Measurements from ENCODE around the gene SLC22A1.

Gene SLC22A1

GRCh38 chr6:160117137-160117536 lies 4.5 kb upstream of the SLC22A1 start:
- Histone ChIP-seq H3K9me3 (ENCODE audit: control insufficient read depth, low read length) (no peaks in the 10 kb centered on the region), H3K79me2 (no peaks in the 10 kb centered on the region), H2AFZ (no peak overlapping the region), H3K9ac (no peak overlapping the region), H3K36me3 (ENCODE audit: control insufficient read depth, insufficient read depth, low read length) (no peaks in the 10 kb centered on the region), H3K27me3 (ENCODE audit: control insufficient read depth, insufficient read depth, low read length) (no peaks in the 10 kb centered on the region), H3K27ac (no peak overlapping the region), H3K4me2 (ENCODE audit: low read length) (no peak overlapping the region), H3K4me3 (ENCODE audit: low read depth, low read length) (no peak overlapping the region), H3K4me1 (no peaks in the 10 kb centered on the region)
- TF ChIP-seq CTCF (IDR thresholded peaks at IDR 0.05), result no peak

GRCh38 chr6:160118620-160119229 lies 2.9 kb upstream of the SLC22A1 start:
- no peak overlapping the region for H3K4me3 ChIP-seq (ENCODE audit: low read depth, low read length)
- H3K9ac ChIP-seq, result no peak overlapping the region
- H2AFZ ChIP-seq, result no peak overlapping the region
- no peaks in the 10 kb centered on the region for H3K4me1 ChIP-seq
- TF ChIP-seq CTCF (IDR thresholded peaks at IDR 0.05), result no peak
- no peaks in the 10 kb centered on the region for H3K79me2 ChIP-seq
- no peak overlapping the region for H3K27ac ChIP-seq
- no peaks in the 10 kb centered on the region for H3K27me3 ChIP-seq (ENCODE audit: control insufficient read depth, insufficient read depth, low read length)
- H3K9me3 ChIP-seq (ENCODE audit: control insufficient read depth, low read length), result no peaks in the 10 kb centered on the region
- H3K4me2 ChIP-seq (ENCODE audit: low read length), result no peak overlapping the region
- no peaks in the 10 kb centered on the region for H3K36me3 ChIP-seq (ENCODE audit: control insufficient read depth, insufficient read depth, low read length)

GRCh38 chr6:160120087-160120486 lies 1.5 kb upstream of the SLC22A1 start:
- H3K36me3 ChIP-seq (ENCODE audit: control insufficient read depth, insufficient read depth, low read length), result no peaks in the 10 kb centered on the region
- no peaks in the 10 kb centered on the region for H3K79me2 ChIP-seq
- H3K27ac ChIP-seq, result no peak overlapping the region
- H2AFZ ChIP-seq, result no peak overlapping the region
- no peak for TF ChIP-seq CTCF (IDR thresholded peaks at IDR 0.05)
- no peak overlapping the region for H3K4me2 ChIP-seq (ENCODE audit: low read length)
- no peaks in the 10 kb centered on the region for H3K27me3 ChIP-seq (ENCODE audit: control insufficient read depth, insufficient read depth, low read length)
- no peaks in the 10 kb centered on the region for H3K4me1 ChIP-seq
- no peaks in the 10 kb centered on the region for H3K9me3 ChIP-seq (ENCODE audit: control insufficient read depth, low read length)
- no peak overlapping the region for H3K9ac ChIP-seq
- H3K4me3 ChIP-seq (ENCODE audit: low read depth, low read length), result no peak overlapping the region

- H3K4me3 ChIP-seq (ENCODE audit: low read depth, low read length), result no peak overlapping the region
- H3K4me2 ChIP-seq (ENCODE audit: low read length), result no peak overlapping the region
- H3K9me3 ChIP-seq (ENCODE audit: control insufficient read depth, low read length), result no peaks in the 10 kb centered on the region
- no peak for TF ChIP-seq CTCF (IDR thresholded peaks at IDR 0.05)
- H3K36me3 ChIP-seq (ENCODE audit: control insufficient read depth, insufficient read depth, low read length), result no peaks in the 10 kb centered on the region
- no peak overlapping the region for H3K27ac ChIP-seq
- no peak overlapping the region for H2AFZ ChIP-seq
- no peak overlapping the region for H3K9ac ChIP-seq
- H3K4me1 ChIP-seq, result no peaks in the 10 kb centered on the region
- no peaks in the 10 kb centered on the region for H3K27me3 ChIP-seq (ENCODE audit: control insufficient read depth, insufficient read depth, low read length)
- H3K79me2 ChIP-seq, result no peaks in the 10 kb centered on the region
These were observed 366 bp downstream of the SLC22A1 start for GRCh38 chr6:160121981-160122380.

- Histone ChIP-seq H3K79me2 (no peaks in the 10 kb centered on the region), H3K36me3 (ENCODE audit: control insufficient read depth, insufficient read depth, low read length) (no peaks in the 10 kb centered on the region), H3K4me3 (ENCODE audit: low read depth, low read length) (no peak overlapping the region), H2AFZ (no peak overlapping the region), H3K27ac (no peak overlapping the region), H3K27me3 (ENCODE audit: control insufficient read depth, insufficient read depth, low read length) (no peaks in the 10 kb centered on the region), H3K9ac (no peak overlapping the region), H3K4me2 (ENCODE audit: low read length) (no peak overlapping the region), H3K4me1 (no peaks in the 10 kb centered on the region), H3K9me3 (ENCODE audit: control insufficient read depth, low read length) (no peaks in the 10 kb centered on the region)
- TF ChIP-seq CTCF (IDR thresholded peaks at IDR 0.05), result no peak
These were observed 1.1 kb downstream of the SLC22A1 start for GRCh38 chr6:160122744-160123143.
